ENCODE measurements around the gene TFAP2D.

DNA sequence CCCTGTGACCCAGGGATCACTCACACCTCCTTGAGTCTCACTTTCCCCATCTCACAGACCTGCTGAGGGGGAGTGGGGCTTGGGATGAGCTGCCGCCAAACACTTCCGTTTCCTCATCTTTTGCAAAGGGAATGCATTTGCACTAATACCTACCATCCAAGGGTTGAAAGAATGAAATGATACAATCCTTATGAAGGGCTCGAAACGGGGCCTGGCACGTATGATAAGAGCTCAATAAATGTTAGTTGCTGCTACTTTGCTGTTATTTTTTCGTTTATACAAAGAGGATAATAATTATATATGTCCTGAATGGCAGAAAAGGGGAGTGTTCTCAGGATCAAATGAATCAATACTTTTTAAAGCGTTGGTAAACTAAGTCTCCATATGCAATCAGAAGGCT, 6.1 kb upstream of the TFAP2D start:
- TF ChIP-seq, protein P1, sequence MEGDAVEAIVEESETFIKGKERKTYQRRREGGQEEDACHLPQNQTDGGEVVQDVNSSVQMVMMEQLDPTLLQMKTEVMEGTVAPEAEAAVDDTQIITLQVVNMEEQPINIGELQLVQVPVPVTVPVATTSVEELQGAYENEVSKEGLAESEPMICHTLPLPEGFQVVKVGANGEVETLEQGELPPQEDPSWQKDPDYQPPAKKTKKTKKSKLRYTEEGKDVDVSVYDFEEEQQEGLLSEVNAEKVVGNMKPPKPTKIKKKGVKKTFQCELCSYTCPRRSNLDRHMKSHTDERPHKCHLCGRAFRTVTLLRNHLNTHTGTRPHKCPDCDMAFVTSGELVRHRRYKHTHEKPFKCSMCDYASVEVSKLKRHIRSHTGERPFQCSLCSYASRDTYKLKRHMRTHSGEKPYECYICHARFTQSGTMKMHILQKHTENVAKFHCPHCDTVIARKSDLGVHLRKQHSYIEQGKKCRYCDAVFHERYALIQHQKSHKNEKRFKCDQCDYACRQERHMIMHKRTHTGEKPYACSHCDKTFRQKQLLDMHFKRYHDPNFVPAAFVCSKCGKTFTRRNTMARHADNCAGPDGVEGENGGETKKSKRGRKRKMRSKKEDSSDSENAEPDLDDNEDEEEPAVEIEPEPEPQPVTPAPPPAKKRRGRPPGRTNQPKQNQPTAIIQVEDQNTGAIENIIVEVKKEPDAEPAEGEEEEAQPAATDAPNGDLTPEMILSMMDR (IDR thresholded peaks at IDR 0.05; ENCODE audit: low read length), result no peak
- TF ChIP-seq EZH2 (IDR thresholded peaks at IDR 0.05; ENCODE audit: borderline replicate concordance, low read length), result no peak

All from OCI-LY1 (cell line).